ENCODE data around the gene CRB2. TPM values are rescaled to one million over a fixed set of nuclear protein-coding genes. Genes with fewer than 3 reads are reported as not detected.

CRB2 gene
- total and polyA plus RNA-seq, 2 of the 13 experiments (the other 11 are each of a cell fraction or from before 2014, with no cell fraction given): 0.01 to 0.29 TPM

DNA sequence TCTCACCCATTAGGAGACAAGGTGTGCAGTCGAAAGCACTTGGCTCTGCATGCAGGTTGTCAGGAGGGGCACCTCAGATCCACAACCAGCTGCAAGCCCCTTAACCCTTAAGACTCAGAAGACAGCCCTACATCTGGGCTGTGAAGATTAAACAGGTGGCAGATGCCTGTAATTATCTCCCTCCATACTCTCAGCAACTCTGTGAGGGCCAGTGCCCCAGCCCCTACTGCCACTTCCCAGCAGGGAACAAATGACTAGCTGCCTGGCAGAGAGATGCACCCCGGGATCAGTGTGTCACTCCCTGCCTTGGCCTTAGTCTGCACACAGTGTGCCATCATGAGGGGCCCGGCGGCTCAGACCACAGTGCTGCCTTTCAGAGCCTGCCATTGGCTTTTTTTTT is 42.0 kb downstream of the CRB2 start (continued):
- TF ChIP-seq, protein P1, sequence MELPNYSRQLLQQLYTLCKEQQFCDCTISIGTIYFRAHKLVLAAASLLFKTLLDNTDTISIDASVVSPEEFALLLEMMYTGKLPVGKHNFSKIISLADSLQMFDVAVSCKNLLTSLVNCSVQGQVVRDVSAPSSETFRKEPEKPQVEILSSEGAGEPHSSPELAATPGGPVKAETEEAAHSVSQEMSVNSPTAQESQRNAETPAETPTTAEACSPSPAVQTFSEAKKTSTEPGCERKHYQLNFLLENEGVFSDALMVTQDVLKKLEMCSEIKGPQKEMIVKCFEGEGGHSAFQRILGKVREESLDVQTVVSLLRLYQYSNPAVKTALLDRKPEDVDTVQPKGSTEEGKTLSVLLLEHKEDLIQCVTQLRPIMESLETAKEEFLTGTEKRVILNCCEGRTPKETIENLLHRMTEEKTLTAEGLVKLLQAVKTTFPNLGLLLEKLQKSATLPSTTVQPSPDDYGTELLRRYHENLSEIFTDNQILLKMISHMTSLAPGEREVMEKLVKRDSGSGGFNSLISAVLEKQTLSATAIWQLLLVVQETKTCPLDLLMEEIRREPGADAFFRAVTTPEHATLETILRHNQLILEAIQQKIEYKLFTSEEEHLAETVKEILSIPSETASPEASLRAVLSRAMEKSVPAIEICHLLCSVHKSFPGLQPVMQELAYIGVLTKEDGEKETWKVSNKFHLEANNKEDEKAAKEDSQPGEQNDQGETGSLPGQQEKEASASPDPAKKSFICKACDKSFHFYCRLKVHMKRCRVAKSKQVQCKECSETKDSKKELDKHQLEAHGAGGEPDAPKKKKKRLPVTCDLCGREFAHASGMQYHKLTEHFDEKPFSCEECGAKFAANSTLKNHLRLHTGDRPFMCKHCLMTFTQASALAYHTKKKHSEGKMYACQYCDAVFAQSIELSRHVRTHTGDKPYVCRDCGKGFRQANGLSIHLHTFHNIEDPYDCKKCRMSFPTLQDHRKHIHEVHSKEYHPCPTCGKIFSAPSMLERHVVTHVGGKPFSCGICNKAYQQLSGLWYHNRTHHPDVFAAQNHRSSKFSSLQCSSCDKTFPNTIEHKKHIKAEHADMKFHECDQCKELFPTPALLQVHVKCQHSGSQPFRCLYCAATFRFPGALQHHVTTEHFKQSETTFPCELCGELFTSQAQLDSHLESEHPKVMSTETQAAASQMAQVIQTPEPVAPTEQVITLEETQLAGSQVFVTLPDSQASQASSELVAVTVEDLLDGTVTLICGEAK (IDR thresholded peaks at IDR 0.05): no peak
- TF ChIP-seq, protein P1 (CRISPR knock-in tag; IDR thresholded peaks at IDR 0.05): no peak
- TF ChIP-seq ZNF350 (CRISPR knock-in tag; IDR thresholded peaks at IDR 0.05; ENCODE audit: borderline replicate concordance, low read depth): no peak
- no peak for TF ChIP-seq ZNF605 (CRISPR knock-in tag; IDR thresholded peaks at IDR 0.05)
- TF ChIP-seq SALL1 (CRISPR knock-in tag; IDR thresholded peaks at IDR 0.05): no peak
